ENCODE results near the gene DNASE1L2. TPM values are rescaled to one million over a fixed set of nuclear protein-coding genes. Genes with fewer than 3 reads are reported as not detected.

The DNASE1L2 gene
- total RNA-seq, 2 donors from 2014 or later: 0.35 to 1.3 TPM

DNA sequence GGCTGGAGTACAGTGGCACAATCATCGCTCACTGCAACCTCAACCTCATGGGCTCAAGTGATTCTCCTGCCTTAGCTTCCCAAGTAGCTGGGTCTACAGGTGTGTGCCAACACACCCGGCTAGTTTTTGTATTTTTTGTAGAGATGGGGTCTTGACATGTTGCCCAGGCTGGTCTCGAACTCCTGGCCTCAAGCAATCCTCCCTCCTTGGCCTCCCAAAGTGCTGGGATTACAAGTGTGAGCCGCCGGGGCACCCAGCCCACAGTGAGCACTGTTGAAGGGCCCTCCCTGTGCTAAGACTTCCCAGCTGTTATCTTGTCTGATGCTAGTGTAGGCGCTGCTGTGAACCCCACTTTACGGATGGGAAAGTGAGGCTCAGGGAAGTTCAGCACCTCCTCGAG is 47.8 kb upstream of the DNASE1L2 start:
- no peak overlapping the region for H3K4me3 ChIP-seq (ENCODE audit: low read length)
- DNase-seq: no peak
- no peak overlapping the region for H3K4me3 Mint-ChIP-seq
- no peaks in the 10 kb centered on the region for H3K36me3 Mint-ChIP-seq (ENCODE audit: low read depth)
- WGBS, 2 experiments (ENCODE audit: insufficient coverage in 1 of 2, insufficient read length in 1 of 2): 96 to 100% methylated on average over 2 to 8 of the region's 8 CpGs
- no peaks in the 10 kb centered on the region for H3K9me3 Mint-ChIP-seq
- no peaks in the 10 kb centered on the region for H3K27me3 ChIP-seq (ENCODE audit: control insufficient read depth, insufficient read depth, low read length, poor library complexity, severe bottlenecking)
- H3K27ac ChIP-seq (ENCODE audit: low read depth, low read length): no peak overlapping the region
- no peaks in the 10 kb centered on the region for H3K4me1 Mint-ChIP-seq
- H3K4me1 ChIP-seq (ENCODE audit: control insufficient read depth, insufficient read depth, low read length): no peaks in the 10 kb centered on the region
- H3K9me3 ChIP-seq (ENCODE audit: control insufficient read depth, low read length): no peaks in the 10 kb centered on the region
- TF ChIP-seq CTCF (conservative IDR thresholded peaks at IDR 0.05): no peak
- H3K27me3 Mint-ChIP-seq (ENCODE audit: insufficient read depth): no peaks in the 10 kb centered on the region
- H3K9ac ChIP-seq (ENCODE audit: extremely low read depth, low read length, poor library complexity, severe bottlenecking): no peak overlapping the region
- H3K36me3 ChIP-seq (ENCODE audit: control insufficient read depth, insufficient read depth, low read length): no peaks in the 10 kb centered on the region
- no peak overlapping the region for H3K27ac Mint-ChIP-seq

DNA sequence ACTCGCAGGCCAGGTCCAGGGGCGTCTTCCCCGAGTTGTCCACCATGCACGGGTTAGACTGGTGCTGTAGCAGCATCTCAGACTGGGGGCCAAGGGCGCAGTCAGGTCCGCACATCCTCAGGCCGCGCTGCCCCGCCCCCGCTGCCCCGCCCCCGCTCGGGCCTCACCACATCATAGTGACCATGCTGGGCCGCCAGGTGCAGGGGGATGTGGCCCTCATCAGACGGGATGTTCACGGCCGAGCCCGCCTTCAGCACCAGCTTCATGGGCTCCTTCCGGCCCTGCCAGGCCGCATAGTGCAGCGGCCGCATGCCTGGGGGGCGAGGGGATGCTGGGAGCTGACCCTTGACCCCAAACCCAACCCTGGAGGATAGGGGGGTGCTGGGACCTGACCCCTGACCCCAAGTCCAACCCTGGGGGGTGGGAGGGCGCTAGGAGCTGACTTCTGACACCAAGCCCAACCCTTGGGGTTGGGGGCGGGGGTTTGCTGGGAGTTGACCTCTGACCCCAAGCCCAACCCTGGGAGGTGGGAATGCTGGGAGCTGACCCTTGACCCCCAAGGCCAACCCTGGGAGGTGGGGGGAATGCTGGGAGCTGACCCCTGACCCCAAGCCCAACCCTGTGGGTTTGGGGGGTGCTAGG is 46.9 kb upstream of the DNASE1L2 start:
- 95 to 96% methylated on average over 15 to 25 of the region's 25 CpGs for WGBS, 2 experiments (ENCODE audit: insufficient coverage in 1 of 2, insufficient read length in 1 of 2)
- H3K36me3 Mint-ChIP-seq (ENCODE audit: low read depth): no peaks in the 10 kb centered on the region
- no peaks in the 10 kb centered on the region for H3K9me3 ChIP-seq (ENCODE audit: control insufficient read depth, low read length)
- no peaks in the 10 kb centered on the region for H3K36me3 ChIP-seq (ENCODE audit: control insufficient read depth, insufficient read depth, low read length)
- no peak overlapping the region for H3K4me3 Mint-ChIP-seq
- DNase-seq: no peak
- H3K27ac Mint-ChIP-seq: no peak overlapping the region
- H3K9ac ChIP-seq (ENCODE audit: extremely low read depth, low read length, poor library complexity, severe bottlenecking): no peak overlapping the region
- H3K4me1 ChIP-seq (ENCODE audit: control insufficient read depth, insufficient read depth, low read length): no peaks in the 10 kb centered on the region
- H3K4me1 Mint-ChIP-seq: no peaks in the 10 kb centered on the region
- H3K9me3 Mint-ChIP-seq: no peaks in the 10 kb centered on the region
- H3K27me3 Mint-ChIP-seq (ENCODE audit: insufficient read depth): no peaks in the 10 kb centered on the region
- no peaks in the 10 kb centered on the region for H3K27me3 ChIP-seq (ENCODE audit: control insufficient read depth, insufficient read depth, low read length, poor library complexity, severe bottlenecking)
- no peak for TF ChIP-seq CTCF (conservative IDR thresholded peaks at IDR 0.05)
- no peak overlapping the region for H3K27ac ChIP-seq (ENCODE audit: low read depth, low read length)
- no peak overlapping the region for H3K4me3 ChIP-seq (ENCODE audit: low read length)

- H3K27ac Mint-ChIP-seq: no peak overlapping the region
- H3K4me3 ChIP-seq (ENCODE audit: low read length): no peak overlapping the region
- peaks cover 3% of the 10 kb centered on the region for H3K27me3 ChIP-seq (ENCODE audit: control insufficient read depth, insufficient read depth, low read length, poor library complexity, severe bottlenecking)
- H3K9me3 Mint-ChIP-seq: no peaks in the 10 kb centered on the region
- H3K4me1 Mint-ChIP-seq: no peaks in the 10 kb centered on the region
- H3K36me3 ChIP-seq (ENCODE audit: control insufficient read depth, insufficient read depth, low read length): no peaks in the 10 kb centered on the region
- H3K4me3 Mint-ChIP-seq: no peak overlapping the region
- 92 to 94% methylated on average over 9 to 24 of the region's 24 CpGs for WGBS, 2 experiments (ENCODE audit: insufficient coverage in 1 of 2, insufficient read length in 1 of 2)
- no peak for TF ChIP-seq CTCF (conservative IDR thresholded peaks at IDR 0.05)
- peaks cover 2% of the 10 kb centered on the region for H3K4me1 ChIP-seq (ENCODE audit: control insufficient read depth, insufficient read depth, low read length)
- peaks cover 5% of the 10 kb centered on the region for H3K27me3 Mint-ChIP-seq (ENCODE audit: insufficient read depth)
- H3K36me3 Mint-ChIP-seq (ENCODE audit: low read depth): no peaks in the 10 kb centered on the region
- H3K9ac ChIP-seq (ENCODE audit: extremely low read depth, low read length, poor library complexity, severe bottlenecking): no peak overlapping the region
- DNase-seq: no peak
- no peaks in the 10 kb centered on the region for H3K9me3 ChIP-seq (ENCODE audit: control insufficient read depth, low read length)
- H3K27ac ChIP-seq (ENCODE audit: low read depth, low read length): no peak overlapping the region
These were observed 46.1 kb upstream of the DNASE1L2 start for GRCh38 chr16:2190002-2190658.
